ENCODE measurements around the gene TMEM218.
"Not testable (repeated sequence)": the region's sequence is repeated elsewhere in the genome, so short reads cannot be mapped to it uniquely, and the experiment has no call there.

The TMEM218 gene

GRCh38 chr11:125091247-125091876, 20.1 kb downstream of the TMEM218 start:
- peak; percentile 61 for DNase-seq
- H3K9me3 ChIP-seq (ENCODE audit: severe bottlenecking) = no peaks in the 10 kb centered on the region
- H3K4me3 ChIP-seq (ENCODE audit: low read depth, low read length) = no peak overlapping the region
- H3K36me3 ChIP-seq = no peaks in the 10 kb centered on the region
- no peaks in the 10 kb centered on the region for H3K27me3 ChIP-seq (ENCODE audit: insufficient read depth, low read depth, severe bottlenecking)
- no peak overlapping the region for H3K27ac ChIP-seq
- peak; percentile 73 for TF ChIP-seq CTCF (IDR thresholded peaks at IDR 0.05; ENCODE audit: low read depth, low read length)

GRCh38 chr11:125090816-125091215, 20.6 kb downstream of the TMEM218 start:
- no peak overlapping the region for H3K27ac ChIP-seq
- H3K27me3 ChIP-seq (ENCODE audit: insufficient read depth, low read depth, severe bottlenecking) = no peaks in the 10 kb centered on the region
- no peak overlapping the region for H3K4me3 ChIP-seq (ENCODE audit: low read depth, low read length)
- H3K36me3 ChIP-seq = no peaks in the 10 kb centered on the region
- no peak for TF ChIP-seq CTCF (IDR thresholded peaks at IDR 0.05; ENCODE audit: low read depth, low read length)
- no peaks in the 10 kb centered on the region for H3K9me3 ChIP-seq (ENCODE audit: severe bottlenecking)
- DNase-seq = no peak

- H3K27ac ChIP-seq; H3K27me3 ChIP-seq (ENCODE audit: insufficient read depth, low read depth, severe bottlenecking); DNase-seq; H3K36me3 ChIP-seq; H3K9me3 ChIP-seq (ENCODE audit: severe bottlenecking); H3K4me3 ChIP-seq (ENCODE audit: low read depth, low read length): not testable (repeated sequence)
These were observed 21.3 kb downstream of the TMEM218 start for GRCh38 chr11:125090151-125090550.

GRCh38 chr11:125089481-125089880, 21.9 kb downstream of the TMEM218 start:
- H3K27me3 ChIP-seq (ENCODE audit: insufficient read depth, low read depth, severe bottlenecking); H3K36me3 ChIP-seq; H3K27ac ChIP-seq; H3K4me3 ChIP-seq (ENCODE audit: low read depth, low read length); DNase-seq; H3K9me3 ChIP-seq (ENCODE audit: severe bottlenecking): not testable (repeated sequence)

- H3K27me3 ChIP-seq (ENCODE audit: insufficient read depth, low read depth, severe bottlenecking) = no peaks in the 10 kb centered on the region
- no peaks in the 10 kb centered on the region for H3K9me3 ChIP-seq (ENCODE audit: severe bottlenecking)
- no peaks in the 10 kb centered on the region for H3K36me3 ChIP-seq
- no peak overlapping the region for H3K27ac ChIP-seq
- no peak overlapping the region for H3K4me3 ChIP-seq (ENCODE audit: low read depth, low read length)
- DNase-seq = no peak
- TF ChIP-seq CTCF (IDR thresholded peaks at IDR 0.05; ENCODE audit: low read depth, low read length) = no peak
These were observed 22.6 kb downstream of the TMEM218 start for GRCh38 chr11:125088576-125089455.

GRCh38 chr11:125088123-125088522, 23.3 kb downstream of the TMEM218 start:
- no peak overlapping the region for H3K4me3 ChIP-seq (ENCODE audit: low read depth, low read length)
- no peaks in the 10 kb centered on the region for H3K27me3 ChIP-seq (ENCODE audit: insufficient read depth, low read depth, severe bottlenecking)
- no peak for DNase-seq
- no peaks in the 10 kb centered on the region for H3K9me3 ChIP-seq (ENCODE audit: severe bottlenecking)
- H3K27ac ChIP-seq = no peak overlapping the region
- no peak for TF ChIP-seq CTCF (IDR thresholded peaks at IDR 0.05; ENCODE audit: low read depth, low read length)
- H3K36me3 ChIP-seq = no peaks in the 10 kb centered on the region

All from WERI-Rb-1 (cell line).